Parathyroid adenoma (tissue), 2 donors: ENCODE results near the gene NPRL2.
A peak's percentile ranks its signal among the peaks of the same experiment; 100 is the strongest.

Experiments used
- H2AFZ ChIP-seq: fragments of 300-600 bp; sonication (generic); one replicate; pipeline ENCODE4 v1.7.0; 2017; ENCODE audit warnings: antibody characterized with exemption, mild to moderate bottlenecking
- H3K27ac ChIP-seq: fragments of 300-600 bp; sonication (generic); one replicate; pipeline ENCODE4 v1.7.0; 2017
- H3K27me3 ChIP-seq: fragments of 300-600 bp; sonication (generic); one replicate; pipeline ENCODE4 v1.7.0; 2017; ENCODE audit warnings: low read length; ENCODE audit not compliant: control insufficient read depth, insufficient read depth
- H3K36me3 ChIP-seq: fragments of 300-600 bp; sonication (generic); one replicate; pipeline ENCODE4 v1.7.0; 2017; ENCODE audit warnings: low read length; ENCODE audit not compliant: control insufficient read depth, insufficient read depth
- H3K4me1 ChIP-seq: fragments of 300-600 bp; sonication (generic); one replicate; pipeline ENCODE4 v1.7.0; 2017; ENCODE audit warnings: control low read depth
- H3K4me2 ChIP-seq: fragments of 300-600 bp; sonication (generic); one replicate; pipeline ENCODE4 v1.7.0; 2017; ENCODE audit warnings: low read length
- H3K4me3 ChIP-seq: fragments of 300-600 bp; sonication (generic); one replicate; pipeline ENCODE4 v1.7.0; 2017; ENCODE audit warnings: low read depth, low read length
- H3K79me2 ChIP-seq: fragments of 300-600 bp; sonication (generic); one replicate; pipeline ENCODE4 v1.7.0; 2017; ENCODE audit warnings: control low read depth
- H3K9ac ChIP-seq: fragments of 300-600 bp; sonication (generic); one replicate; pipeline ENCODE4 v1.7.0; 2017; ENCODE audit warnings: mild to moderate bottlenecking
- H3K9me3 ChIP-seq: fragments of 300-600 bp; sonication (generic); one replicate; pipeline ENCODE4 v1.7.0; 2017; ENCODE audit warnings: low read length; ENCODE audit not compliant: control insufficient read depth
- CTCF ChIP-seq: fragments of 300-600 bp; sonication (generic); IDR thresholded peaks from one replicate; pipeline ENCODE4 v1.7.0; 2017; ENCODE audit warnings: antibody characterized with exemption, mild to moderate bottlenecking
- donor health status: primary hyperparathyroidism.

Gene NPRL2

GRCh38 chr3:50322115-50322385 is 28.5 kb downstream of the NPRL2 start:
- peak overlapping the region; percentile 89 for H3K4me3 ChIP-seq
- peak overlapping the region; percentile 88 for H3K27ac ChIP-seq

GRCh38 chr3:50321336-50322114 is 29.1 kb downstream of the NPRL2 start:
- H3K36me3 ChIP-seq: no peaks in the 10 kb centered on the region
- H3K27ac ChIP-seq: peak overlapping the region; percentile 88
- peak; percentile 38 for TF ChIP-seq CTCF
- peaks cover 7% of the 10 kb centered on the region for H3K79me2 ChIP-seq
- peaks cover 30% of the 10 kb centered on the region for H3K4me1 ChIP-seq
- no peaks in the 10 kb centered on the region for H3K27me3 ChIP-seq
- no peaks in the 10 kb centered on the region for H3K9me3 ChIP-seq
- peak overlapping the region; percentile 25 for H3K9ac ChIP-seq
- H2AFZ ChIP-seq: peak overlapping the region; percentile 83
- H3K4me3 ChIP-seq: peak overlapping the region; percentile 89
- peak overlapping the region; percentile 97 for H3K4me2 ChIP-seq

More at GRCh38 chr3:50322115-50322385, 28.5 kb downstream of the NPRL2 start:
- H3K4me2 ChIP-seq: peak overlapping the region; percentile 97
- peaks cover 28% of the 10 kb centered on the region for H3K4me1 ChIP-seq
- H3K9me3 ChIP-seq: no peaks in the 10 kb centered on the region
- no peaks in the 10 kb centered on the region for H3K36me3 ChIP-seq
- no peak overlapping the region for H3K9ac ChIP-seq
- no peak for TF ChIP-seq CTCF
- peak overlapping the region; percentile 83 for H2AFZ ChIP-seq
- peaks cover 13% of the 10 kb centered on the region for H3K79me2 ChIP-seq
- H3K27me3 ChIP-seq: no peaks in the 10 kb centered on the region

- Histone ChIP-seq H3K4me1 (peaks cover 30% of the 10 kb centered on the region), H2AFZ (peak overlapping the region; percentile 83), H3K4me3 (peak overlapping the region; percentile 89), H3K79me2 (peaks cover 7% of the 10 kb centered on the region), H3K9me3 (no peaks in the 10 kb centered on the region), H3K9ac (no peak overlapping the region), H3K27me3 (no peaks in the 10 kb centered on the region), H3K36me3 (no peaks in the 10 kb centered on the region), H3K4me2 (peak overlapping the region; percentile 97), H3K27ac (peak overlapping the region; percentile 88)
- no peak for TF ChIP-seq CTCF
These were observed 29.7 kb downstream of the NPRL2 start for GRCh38 chr3:50320853-50321335.

- H3K4me2 ChIP-seq: peak overlapping the region; percentile 97
- TF ChIP-seq CTCF: no peak
- peaks cover 7% of the 10 kb centered on the region for H3K79me2 ChIP-seq
- H3K9me3 ChIP-seq: no peaks in the 10 kb centered on the region
- H3K27ac ChIP-seq: peak overlapping the region; percentile 88
- H3K9ac ChIP-seq: no peak overlapping the region
- H2AFZ ChIP-seq: no peak overlapping the region
- no peaks in the 10 kb centered on the region for H3K36me3 ChIP-seq
- H3K4me1 ChIP-seq: peaks cover 30% of the 10 kb centered on the region
- peak overlapping the region; percentile 89 for H3K4me3 ChIP-seq
- H3K27me3 ChIP-seq: no peaks in the 10 kb centered on the region
These were observed 30.5 kb downstream of the NPRL2 start for GRCh38 chr3:50319894-50320625.
